ENCODE results near the gene OR51I1. TPM values are rescaled to one million over a fixed set of nuclear protein-coding genes. Genes with fewer than 3 reads are reported as not detected.

Gene OR51I1
- total RNA-seq: not detected

- 37 to 45% methylated on average over 2 of the region's 2 CpGs for WGBS, 2 donors
- no peak within 1 kb of the TSS for H3K4me3 ChIP-seq (ENCODE audit: low read depth, poor library complexity, severe bottlenecking)
- no peak for DNase-seq (ENCODE audit: low spot score in 2 of 2)
- intact Hi-C loops (cut with DNase I; ENCODE audit: low total_unique reads): no loop called here
- TF ChIP-seq CTCF (IDR thresholded peaks at IDR 0.05) (no peak), POLR2A (IDR thresholded peaks at IDR 0.05) (no peak)
Measured at GRCh38 chr11:5441414-5441813, at the start of gene OR51I1. OR51I1 (minus strand) TSS chr11:5441514; CDS start chr11:5441514, 0 bp downstream.

DNA sequence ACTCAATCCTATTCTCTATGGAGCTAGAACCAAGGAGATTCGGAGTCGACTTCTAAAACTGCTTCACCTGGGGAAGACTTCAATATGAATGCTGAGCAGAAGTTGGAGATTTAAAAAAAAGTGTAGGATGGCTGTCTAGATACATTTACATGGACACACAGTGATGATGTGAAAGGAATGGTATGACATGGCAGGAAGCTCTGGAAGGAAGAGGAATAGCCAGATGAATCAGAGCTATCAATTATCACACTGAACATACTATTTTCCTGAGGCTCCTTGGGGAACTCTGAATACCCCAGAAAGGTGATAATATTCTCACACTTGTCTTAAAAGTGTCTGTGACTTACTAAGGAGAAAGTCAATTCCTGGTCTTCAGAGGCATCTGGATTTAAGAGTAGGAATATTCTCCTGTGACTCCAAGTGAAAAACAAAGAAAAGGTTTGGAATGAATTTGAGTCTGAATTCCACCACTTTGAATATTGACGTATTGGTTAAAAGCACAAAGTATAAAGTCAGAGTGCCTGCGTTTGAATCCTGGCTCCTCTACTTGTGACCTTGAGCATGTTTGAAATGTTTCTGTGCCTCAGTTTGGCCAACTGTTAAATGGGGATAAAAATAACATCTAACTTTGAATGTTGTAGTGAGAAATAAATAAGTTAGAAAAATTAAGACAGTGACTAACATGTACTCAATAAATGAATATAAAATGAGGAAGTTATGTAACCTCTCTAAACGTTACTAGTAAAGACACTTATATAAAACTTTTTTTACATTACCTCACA lies 48.5 kb upstream of the OR51I1 start:
- no peak overlapping the region for H3K4me3 ChIP-seq (ENCODE audit: low read depth, poor library complexity, severe bottlenecking)
- no peak for TF ChIP-seq POLR2A (IDR thresholded peaks at IDR 0.05)
- TF ChIP-seq CTCF (IDR thresholded peaks at IDR 0.05): no peak
- DNase-seq (ENCODE audit: low spot score in 2 of 2): no peak
- WGBS, 2 donors: 53% methylated on average over 5 of the region's 5 CpGs
- intact Hi-C loops (cut with DNase I; ENCODE audit: low total_unique reads): no loop called here

DNA sequence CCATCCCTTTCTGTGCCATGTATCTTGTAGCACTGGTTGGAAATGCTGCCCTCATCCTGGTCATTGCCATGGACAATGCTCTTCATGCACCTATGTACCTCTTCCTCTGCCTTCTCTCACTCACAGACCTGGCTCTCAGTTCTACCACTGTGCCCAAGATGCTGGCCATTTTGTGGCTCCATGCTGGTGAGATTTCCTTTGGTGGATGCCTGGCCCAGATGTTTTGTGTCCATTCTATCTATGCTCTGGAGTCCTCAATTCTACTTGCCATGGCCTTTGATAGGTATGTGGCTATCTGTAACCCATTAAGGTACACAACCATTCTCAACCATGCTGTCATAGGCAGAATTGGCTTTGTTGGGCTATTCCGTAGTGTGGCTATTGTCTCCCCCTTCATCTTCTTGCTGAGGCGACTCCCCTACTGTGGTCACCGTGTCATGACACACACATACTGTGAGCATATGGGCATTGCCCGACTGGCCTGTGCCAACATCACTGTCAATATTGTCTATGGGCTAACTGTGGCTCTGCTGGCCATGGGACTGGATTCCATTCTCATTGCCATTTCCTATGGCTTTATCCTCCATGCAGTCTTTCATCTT lies 47.6 kb upstream of the OR51I1 start:
- intact Hi-C loops (cut with DNase I; ENCODE audit: low total_unique reads): no loop called here
- no peak overlapping the region for H3K4me3 ChIP-seq (ENCODE audit: low read depth, poor library complexity, severe bottlenecking)
- 82 to 91% methylated on average over 4 of the region's 4 CpGs for WGBS, 2 donors
- TF ChIP-seq POLR2A (IDR thresholded peaks at IDR 0.05): no peak
- no peak for TF ChIP-seq CTCF (IDR thresholded peaks at IDR 0.05)
- DNase-seq (ENCODE audit: low spot score in 2 of 2): no peak

DNA sequence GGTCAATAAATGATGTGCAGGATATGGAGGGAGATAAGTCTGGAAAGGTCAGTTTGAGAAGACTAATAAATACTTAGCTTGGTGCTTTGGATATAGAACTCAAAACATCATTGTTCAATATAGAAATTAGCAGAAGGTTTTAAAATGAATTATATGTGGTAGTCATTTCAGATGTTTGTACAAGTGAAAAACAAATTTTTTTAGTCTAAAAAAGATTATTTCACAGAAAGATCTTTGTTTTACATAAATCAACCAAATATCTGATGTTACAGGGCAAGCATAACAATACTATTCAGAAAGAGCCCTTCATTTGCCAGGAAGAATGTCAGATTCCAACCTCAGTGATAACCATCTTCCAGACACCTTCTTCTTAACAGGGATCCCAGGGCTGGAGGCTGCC lies 47.1 kb upstream of the OR51I1 start, which contains the start of gene OR52D1:
OR52D1 (plus strand) TSS at position 301 of the 400 bp plus-strand sequence; CDS start at position 323, 22 bp downstream.
- intact Hi-C loops (cut with DNase I; ENCODE audit: low total_unique reads): no loop called here
- TF ChIP-seq POLR2A (IDR thresholded peaks at IDR 0.05): no peak
- TF ChIP-seq CTCF (IDR thresholded peaks at IDR 0.05): no peak
- no peak for DNase-seq (ENCODE audit: low spot score in 2 of 2)
- H3K4me3 ChIP-seq (ENCODE audit: low read depth, poor library complexity, severe bottlenecking): no peak within 1 kb of the TSS

- intact Hi-C loops (cut with DNase I; ENCODE audit: low total_unique reads): no loop called here
- 74 to 76% methylated on average over 3 of the region's 3 CpGs for WGBS, 2 donors
- no peak overlapping the region for H3K4me3 ChIP-seq (ENCODE audit: low read depth, poor library complexity, severe bottlenecking)
- DNase-seq (ENCODE audit: low spot score in 2 of 2): no peak
- TF ChIP-seq CTCF (IDR thresholded peaks at IDR 0.05): no peak
- TF ChIP-seq POLR2A (IDR thresholded peaks at IDR 0.05): no peak
Measured at GRCh38 chr11:5486421-5486820, 45.1 kb upstream of the OR51I1 start.
